ENCODE results near the gene TMOD1. TPM values are rescaled to one million over a fixed set of nuclear protein-coding genes. Genes with fewer than 3 reads are reported as not detected.

TMOD1 gene
- total RNA-seq, 4 donors from 2014 or later = 9.2 to 20.7 (median 13.6) TPM

- no peak for TF ChIP-seq CTCF (IDR thresholded peaks at IDR 0.05; ENCODE audit: low read depth)
Observed at GRCh38 chr9:97502984-97503861, 1.8 kb downstream of the TMOD1 start.

DNA sequence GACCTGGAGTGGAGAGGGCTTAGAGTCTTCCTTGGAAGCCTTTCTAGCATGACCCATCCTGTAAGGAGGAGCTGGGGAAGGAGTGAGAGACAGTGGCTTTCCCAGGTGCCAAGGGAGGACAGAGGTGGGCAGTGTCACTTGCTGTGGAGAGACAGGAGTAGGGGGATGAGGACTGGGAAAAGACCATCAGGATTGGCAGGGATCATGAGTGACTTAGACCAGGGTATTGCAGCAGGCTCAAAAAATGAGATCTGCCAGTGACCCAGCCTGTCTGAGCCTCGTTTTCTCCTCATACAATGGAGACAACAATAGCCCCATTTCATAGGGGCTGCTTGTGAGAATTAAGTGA is 2.4 kb downstream of the TMOD1 start:
- no peak for TF ChIP-seq CTCF (IDR thresholded peaks at IDR 0.05; ENCODE audit: low read depth)

DNA sequence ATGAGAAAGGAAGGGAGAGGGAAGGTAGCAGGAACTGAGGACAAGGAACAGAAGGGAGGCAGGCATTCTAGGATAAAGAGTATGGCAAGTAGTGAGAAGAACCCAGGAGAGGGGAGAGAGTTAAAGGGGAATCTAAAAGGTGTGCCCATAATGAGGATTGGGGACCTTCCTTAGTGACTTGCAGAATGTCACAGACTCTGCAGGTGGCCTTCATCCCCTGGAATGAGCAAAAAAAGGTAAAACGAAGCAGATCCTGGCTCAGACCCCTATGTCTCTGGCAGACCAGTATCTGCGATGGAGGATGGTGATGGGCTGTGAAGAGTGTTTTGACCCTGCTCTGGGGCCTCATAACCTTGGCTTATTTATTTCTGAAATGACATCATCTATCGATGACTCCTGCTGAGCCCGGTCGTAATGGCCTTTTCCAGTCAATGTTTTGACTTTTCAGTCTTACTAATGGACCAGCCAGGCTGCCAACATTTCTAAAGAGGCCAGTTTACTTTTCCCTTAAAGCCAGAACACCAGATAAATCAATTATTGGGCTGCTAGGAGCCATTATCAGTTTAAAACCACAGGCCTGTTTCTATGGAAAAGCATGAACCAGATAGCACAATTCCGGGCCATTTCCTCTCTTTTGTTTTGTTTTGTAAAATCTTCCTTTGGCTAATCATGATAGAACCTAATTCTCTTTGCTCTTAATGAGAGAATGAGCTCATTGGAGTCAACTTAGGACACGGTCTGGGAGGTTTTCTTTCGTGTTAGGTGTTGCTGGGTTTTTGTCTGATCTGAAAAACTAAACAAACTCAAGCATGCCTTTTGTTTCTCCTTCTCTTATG is 3.1 kb downstream of the TMOD1 start:
- no peak for TF ChIP-seq CTCF (IDR thresholded peaks at IDR 0.05; ENCODE audit: low read depth)

GRCh38 chr9:97505845-97506244 is 4.4 kb downstream of the TMOD1 start:
- no peak for TF ChIP-seq CTCF (IDR thresholded peaks at IDR 0.05; ENCODE audit: low read depth)

DNA sequence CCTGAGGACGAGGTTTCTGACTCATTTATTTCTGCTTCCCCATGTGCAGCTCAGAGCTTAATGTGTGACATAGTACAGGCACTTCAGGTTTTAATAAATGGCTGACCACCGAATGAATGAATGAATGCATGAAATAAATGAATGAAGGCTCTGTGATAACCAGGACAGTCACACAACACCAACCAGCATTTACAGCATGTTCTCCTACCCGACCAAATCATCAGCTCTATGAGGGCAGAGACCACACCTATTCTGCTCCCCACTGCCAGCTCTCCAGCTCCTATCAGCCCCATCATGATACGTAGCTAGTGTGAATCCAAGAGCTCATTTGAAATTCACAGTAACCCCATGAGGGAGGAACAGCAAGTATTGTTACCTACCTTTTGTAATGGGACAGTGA is 4.8 kb downstream of the TMOD1 start:
- no peak for TF ChIP-seq CTCF (IDR thresholded peaks at IDR 0.05; ENCODE audit: low read depth)

GRCh38 chr9:97506787-97507186 is 5.3 kb downstream of the TMOD1 start:
- no peak for TF ChIP-seq CTCF (IDR thresholded peaks at IDR 0.05; ENCODE audit: low read depth)

DNA sequence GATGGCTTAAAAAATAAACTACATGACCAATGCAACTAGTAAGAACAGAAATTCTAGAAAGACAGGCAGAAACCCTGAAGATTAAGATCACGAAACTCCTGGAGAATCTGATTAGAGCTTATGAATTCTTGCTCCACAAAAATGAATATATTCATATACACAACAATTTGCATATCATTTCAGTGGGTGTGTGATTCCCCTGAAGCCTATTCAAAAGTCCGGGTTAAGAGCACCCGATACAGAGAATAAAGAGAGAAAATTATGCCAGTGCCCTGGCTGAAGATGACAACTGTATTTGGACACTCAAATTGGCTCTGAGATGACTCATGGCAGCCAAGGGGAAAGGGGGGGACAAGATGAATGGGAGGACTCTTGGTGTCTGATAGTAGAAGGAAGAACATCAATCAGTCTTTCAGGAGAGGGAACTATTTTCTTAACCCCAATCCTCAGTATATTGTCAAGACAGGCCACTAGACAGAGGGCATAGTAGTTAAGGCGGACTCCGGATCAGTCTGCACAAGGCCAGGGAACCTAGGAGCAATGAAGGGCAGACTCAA is 6.0 kb downstream of the TMOD1 start:
- TF ChIP-seq CTCF (IDR thresholded peaks at IDR 0.05; ENCODE audit: low read depth) = no peak

All from subcutaneous adipose tissue (tissue), 4 donors.